GM18867 (cell line): ENCODE results near the gene RNU5D-1.

Experiments
- ATAC-seq: cut with Tn5 transposase; IDR thresholded peaks from one replicate; pipeline ENCODE4 v1.9.1; 2021; ENCODE audit warnings: mild to moderate bottlenecking, moderate library complexity; ENCODE audit not compliant: unreplicated experiment

RNU5D-1 gene

DNA sequence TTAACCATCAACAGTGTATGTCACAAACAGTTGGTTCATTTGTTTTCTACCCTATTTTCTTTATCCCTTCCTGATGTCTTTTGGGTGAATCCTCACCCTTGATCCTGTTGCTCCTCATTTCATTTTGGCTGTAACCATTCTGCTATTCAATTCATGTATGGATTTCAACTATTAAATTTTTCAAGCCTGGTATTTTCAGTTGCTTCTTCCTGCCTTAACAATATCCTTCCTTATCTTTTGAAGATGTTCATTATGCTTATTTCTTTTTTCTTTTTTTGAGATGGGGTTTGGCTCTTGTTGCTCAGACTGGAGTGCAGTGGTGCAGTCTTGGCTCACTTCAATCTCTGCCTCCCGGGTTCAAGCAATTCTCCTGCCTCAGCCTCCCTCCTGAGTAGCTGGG, 2.8 kb upstream of the RNU5D-1 start:
- no peak for ATAC-seq

DNA sequence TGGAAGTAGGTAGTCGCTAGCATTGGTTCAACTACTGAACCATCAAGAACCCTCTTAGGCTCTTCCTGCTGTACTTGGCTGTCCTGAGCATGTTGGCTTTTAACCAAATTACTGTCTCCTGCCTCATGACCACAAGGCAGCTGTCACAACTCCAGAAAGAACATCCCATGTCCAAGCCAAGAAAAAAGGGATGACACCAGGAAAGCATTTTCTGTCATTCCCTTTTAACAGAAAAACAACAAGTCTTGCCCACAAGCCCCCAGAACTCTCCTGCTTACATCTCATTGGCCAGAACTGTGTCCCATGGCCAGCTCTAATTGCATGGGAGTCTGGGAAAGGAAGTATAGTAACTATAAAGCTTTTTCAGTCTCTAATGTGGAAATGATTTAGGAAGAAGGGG, 2.4 kb upstream of the RNU5D-1 start:
- ATAC-seq: no peak

DNA sequence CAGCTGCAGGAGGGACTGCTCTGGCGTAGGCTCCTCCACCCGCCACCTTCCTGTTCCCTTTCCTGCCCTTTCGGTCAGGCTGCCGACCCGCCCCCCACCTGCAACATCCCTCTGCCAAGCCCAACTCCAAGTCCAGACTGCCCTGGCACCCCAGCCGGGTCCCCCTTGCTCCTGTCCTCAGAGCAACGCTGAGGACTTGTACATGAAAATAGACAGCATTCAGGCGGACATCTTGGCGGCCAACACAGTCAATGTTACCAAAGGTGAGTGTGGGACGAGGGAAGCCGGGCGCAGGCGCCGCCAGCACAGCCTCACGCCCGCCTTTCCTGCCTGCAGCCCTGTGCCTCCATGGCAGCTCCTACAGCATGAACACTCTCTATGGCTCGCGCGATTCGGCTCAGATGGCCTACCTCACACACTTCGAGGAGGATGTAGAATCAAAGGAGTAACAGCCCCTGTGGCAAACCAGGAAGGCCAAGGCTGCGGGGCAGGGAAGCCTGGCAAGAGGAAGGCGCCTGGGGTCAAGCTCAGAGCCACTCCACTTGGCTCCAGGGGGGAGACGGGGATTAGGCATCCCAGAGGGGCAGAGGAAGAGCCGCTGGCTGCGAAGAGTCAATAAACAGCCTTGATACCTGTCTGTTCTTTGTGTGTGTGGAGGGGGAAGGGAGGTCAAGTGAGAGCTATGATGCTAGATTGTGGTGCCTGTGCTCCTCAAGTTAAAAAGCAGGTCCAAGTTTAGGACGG, 5.8 kb downstream of the RNU5D-1 start:
- no peak for ATAC-seq

DNA sequence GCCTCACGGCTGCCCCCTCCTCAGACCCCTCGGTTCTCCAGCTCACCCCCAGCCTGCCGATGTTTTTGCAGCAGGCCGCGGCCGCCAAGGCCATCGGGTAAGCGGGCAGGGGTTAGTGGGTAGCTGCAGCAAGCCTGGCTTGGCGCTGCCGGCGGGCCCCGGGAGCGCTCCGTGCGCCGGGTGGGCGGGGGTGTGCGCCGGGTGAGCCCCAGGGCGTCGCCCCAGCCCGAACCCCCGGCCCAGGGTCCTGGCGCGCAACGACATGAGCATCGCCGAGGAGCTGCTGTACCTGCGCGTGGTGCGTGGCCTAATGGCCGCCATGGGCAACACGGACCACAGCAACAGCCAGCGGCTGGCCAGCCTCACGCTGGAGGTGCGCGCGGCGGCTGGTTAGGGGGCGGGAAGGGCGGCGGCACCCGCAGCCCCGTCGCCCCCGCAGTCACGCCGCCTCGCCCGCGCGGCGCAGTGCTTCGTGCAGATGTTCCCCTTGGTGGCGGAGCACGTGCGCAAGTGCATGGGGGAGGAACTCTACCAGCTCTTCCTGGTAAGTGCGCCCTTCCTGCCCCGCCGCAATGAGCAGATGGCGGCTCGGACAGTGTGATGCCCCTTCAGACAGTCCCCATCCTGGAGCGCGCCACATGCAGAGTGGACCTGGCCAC, 6.5 kb downstream of the RNU5D-1 start:
- ATAC-seq: no peak

DNA sequence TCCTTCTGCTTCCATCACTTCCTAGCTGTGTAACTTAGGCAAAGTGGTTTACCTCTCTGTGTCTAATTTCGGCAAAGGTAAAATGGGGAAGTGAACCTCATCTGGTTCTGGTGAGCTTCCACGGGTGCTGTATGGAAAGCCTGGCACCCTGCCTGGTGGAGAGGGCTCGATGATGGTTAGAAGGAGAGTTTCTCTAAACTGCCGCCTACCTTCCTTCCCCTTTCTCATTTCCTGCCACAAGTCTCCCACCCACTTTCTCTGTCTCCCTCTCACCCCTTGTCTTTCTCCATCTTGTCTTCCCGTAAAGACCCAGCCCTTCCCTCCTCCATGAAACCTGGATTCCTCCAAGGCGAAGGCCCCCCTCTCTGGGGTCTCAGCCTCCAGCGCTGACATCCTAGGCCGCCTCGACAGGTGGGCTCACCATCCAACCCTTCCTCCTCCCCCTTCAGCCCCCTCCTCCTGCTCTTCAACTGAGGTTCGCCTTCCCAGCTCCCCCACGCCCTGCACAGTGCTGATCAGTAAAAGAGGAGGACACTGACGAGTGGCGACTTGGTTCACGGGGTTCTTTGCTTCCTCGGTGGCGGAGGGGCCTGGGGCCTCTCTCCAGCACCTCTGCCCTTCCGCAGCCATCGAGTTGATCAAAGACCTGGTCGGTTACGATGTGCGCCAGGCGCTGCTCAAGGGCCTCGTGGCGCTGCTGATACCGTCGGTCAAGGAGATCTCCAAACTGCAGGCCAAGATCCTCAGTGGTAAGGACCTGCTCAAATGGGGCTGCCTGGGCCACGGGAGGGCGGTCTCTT, 7.3 kb downstream of the RNU5D-1 start:
- ATAC-seq: no peak

DNA sequence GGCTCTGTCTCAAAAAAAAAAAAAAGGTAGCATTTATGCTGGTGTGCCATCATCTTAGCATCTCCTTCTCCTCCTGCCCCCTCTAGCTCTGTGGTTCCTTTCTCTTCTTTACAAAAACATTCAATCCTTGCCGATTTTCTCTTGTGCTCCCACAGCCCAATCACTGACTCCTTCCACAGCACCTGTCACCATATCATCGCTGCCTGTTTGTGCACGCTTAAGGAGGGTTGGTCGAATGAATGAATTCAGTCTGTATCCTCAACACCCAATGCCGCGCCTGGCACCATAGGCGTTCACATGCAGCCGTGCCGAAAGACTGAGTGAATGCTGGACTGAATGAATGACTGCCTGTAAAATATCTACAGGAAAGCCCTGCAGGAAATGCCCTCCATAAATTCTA, 7.9 kb downstream of the RNU5D-1 start:
- no peak for ATAC-seq

DNA sequence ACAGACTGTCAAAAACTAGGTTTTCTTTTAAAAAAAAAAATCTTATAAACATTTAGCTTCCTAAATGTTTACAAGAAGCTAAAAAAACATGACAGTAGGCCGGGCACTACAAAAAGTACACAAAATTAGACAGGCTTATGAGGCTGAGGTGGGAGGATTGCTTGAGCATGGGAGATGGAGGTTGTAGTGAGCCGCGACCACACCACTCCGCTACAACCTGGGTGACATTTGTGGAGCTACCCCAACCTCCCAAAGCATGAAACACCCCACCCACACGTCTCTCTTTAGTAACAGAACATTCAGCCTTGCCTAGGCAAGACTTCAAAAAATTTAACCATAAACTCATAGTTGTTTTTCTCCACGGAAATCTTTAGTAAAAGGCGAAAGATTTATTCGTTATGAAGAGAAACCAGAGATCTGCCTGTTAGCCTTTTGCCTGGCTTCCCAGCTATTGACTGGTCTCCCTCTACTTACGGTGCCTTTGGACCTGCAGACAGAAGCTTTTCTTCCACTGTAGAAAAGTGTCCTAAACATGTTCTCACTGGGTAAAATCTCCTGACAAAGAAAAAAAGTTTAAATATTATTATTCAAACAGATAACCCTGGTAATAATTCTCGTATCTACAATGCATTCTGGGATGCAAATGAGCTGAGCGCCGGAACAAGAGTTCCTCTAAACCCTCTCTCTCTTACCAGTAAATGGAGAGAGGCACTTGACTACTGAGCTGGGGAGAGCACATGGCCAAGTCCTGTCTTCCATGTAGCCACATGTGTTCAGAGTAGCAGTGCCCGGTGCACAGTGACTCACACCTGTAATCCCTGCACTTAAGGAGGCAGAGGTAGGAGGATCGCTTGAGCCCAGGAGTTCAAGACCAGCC, 9.2 kb downstream of the RNU5D-1 start:
- peak; percentile 70 for ATAC-seq

DNA sequence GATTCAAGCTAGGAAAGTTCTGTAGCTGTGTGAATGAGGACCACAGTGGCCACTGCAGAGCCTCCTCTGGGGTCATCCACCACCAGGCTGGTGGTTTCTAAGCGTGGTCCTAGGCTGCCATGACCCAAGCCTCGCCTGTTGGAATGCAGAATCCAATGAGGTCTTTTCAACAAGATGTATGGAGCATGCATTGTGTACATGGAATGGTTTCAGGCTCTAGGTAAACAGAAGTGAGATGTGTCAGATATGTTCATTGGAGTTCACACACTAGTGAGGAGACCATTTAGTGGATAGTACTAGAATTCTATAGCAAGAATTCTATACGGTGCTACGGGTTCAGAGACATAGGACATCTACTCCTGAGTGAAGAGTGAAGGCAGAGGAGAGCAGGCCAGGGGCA, 10.7 kb downstream of the RNU5D-1 start:
- no peak for ATAC-seq

DNA sequence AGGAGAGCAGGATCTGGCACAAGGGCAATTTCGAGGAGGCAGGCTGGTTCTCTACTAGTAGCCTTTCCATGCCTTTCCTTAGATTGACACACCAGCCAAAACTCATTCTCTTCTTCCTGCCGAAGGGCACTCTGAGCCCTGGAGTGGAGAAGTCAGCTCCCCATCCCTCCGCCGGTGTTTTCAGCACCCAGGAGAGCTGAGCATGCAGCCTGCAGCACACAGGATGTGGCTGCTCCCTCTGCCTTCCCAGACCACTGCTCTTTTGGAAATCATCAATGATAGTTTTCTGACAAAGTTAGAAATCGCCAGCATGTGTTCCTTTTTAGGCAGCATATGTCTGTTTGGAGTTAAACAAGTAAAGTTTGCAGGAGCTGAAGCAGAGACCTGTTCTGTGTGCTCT, 11.7 kb downstream of the RNU5D-1 start:
- ATAC-seq: no peak

DNA sequence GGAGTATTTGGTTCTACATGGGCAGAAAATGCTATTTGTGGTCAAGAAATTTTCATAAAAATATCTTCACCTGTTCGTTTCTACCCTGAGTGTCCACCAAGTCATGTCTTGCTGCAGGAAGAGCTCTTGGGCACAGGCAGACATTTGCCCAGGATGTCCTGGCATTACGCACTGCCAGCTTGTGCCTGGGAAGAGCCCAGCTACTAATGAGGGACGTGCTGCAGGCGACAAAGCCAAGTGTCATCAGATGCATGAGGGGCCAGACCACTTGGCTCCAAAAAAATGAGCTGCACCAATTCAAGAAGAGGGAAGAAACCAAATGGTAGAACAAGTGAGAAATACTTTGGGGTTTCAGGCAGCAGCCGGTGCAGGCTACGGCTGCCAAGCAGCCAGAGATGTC, 12.9 kb downstream of the RNU5D-1 start:
- ATAC-seq: no peak

DNA sequence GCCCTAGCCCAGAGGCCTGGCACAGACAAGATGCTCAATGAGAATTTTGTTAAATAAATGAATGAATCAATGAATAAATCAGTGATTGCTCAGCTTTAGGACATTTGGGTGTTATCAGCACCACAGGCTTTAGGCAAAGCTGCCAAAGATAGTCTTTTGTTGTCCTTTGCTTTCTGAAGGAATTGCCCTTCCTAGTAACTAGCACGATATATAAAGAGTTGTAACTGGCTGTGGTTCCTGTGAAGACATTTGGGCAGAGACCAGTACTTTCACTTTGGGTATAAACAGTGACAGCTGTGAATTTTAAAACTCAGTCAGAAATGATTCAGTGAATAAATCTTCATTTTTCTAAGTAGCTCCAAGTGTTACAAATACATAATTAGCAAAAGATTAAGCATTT, 13.3 kb downstream of the RNU5D-1 start:
- ATAC-seq: no peak

DNA sequence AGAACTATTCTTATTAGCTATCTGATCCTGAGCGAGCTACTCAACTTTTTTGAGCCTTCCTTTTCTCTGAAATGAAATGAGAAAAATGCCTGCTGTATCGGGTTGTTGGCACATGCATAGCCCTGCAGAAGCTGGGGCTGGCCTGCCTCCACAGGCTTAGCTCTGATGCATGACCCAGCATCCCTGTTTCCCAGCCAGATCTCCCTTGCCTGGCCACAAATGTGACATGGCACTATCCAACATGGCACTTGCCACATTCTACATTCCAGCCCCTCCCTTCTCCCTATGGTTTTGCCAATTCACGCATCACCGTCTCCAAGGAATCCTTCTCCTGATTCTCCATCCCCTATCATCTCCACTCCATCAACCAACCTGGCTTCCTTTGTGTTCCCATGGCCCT, 13.8 kb downstream of the RNU5D-1 start:
- no peak for ATAC-seq

DNA sequence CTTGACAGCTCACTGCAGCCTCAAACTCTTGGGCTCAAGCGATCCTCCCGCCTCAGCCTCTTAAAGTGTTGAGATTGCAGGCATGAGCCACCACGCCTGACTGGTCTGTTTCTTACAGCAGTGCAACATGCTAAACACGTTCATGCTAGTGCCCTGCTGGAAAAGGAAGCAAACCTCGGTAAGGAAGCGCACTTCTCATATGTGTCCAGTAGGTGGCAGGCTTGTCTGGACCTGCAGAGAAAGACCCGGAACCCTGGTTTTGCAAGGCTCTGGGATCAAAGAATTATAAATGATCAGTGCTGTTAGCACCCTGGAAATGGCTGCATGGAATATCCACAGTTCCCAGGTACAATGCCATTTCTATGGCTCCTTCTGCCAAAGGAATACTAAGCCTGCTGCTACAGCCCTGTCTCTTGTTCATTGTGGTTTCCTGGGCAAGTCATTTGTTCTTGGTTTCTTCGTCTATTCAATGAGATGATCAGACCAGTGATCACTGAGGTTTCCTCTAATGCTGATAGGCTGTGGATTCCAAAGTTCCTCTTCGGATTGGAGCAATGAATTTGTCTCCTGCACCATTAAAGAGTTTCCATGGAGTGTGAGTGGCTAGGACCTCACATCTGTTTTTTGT, 15.9 kb downstream of the RNU5D-1 start:
- ATAC-seq: no peak

DNA sequence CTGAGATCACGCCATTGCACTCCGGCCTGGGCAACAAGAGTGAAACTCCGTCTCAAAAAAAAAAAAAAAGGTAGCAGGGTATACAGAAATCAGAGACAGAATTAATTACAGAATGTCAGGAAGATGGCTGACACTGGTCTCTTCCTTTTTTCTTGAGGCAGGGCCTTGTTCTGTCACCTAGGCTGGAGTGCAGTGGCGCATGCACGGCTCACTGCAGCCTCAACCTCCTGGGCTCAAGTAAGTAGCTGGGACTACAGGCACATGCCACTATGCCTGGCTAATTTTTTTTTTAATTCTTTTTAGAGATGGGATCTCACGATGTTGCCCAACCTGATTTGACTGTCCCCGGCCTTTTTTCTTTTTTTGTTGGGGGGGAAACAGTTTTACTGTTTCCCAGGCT, 16.4 kb downstream of the RNU5D-1 start:
- ATAC-seq: no peak

DNA sequence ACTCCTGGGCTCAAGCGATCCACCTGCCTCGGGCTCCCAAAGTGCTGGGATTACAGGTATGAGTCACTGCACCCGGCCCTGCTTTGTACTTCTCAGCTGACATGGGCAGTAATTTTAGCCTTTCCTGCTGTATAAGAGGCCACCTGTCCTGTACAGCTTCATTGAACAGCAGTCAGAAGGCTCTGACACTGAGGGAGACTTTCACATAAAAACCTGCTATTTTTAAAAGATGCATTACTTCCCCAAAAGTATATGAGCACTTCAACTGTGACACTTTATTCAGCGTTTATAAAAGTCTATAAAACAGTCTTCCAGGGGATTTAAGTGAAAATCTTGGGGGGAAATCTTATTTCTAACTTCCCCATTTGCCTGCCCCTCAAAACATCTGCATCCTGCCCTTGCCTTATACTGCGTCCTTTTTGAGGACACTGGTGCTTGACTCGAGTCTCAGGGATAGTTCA, 17.6 kb downstream of the RNU5D-1 start:
- ATAC-seq: no peak

DNA sequence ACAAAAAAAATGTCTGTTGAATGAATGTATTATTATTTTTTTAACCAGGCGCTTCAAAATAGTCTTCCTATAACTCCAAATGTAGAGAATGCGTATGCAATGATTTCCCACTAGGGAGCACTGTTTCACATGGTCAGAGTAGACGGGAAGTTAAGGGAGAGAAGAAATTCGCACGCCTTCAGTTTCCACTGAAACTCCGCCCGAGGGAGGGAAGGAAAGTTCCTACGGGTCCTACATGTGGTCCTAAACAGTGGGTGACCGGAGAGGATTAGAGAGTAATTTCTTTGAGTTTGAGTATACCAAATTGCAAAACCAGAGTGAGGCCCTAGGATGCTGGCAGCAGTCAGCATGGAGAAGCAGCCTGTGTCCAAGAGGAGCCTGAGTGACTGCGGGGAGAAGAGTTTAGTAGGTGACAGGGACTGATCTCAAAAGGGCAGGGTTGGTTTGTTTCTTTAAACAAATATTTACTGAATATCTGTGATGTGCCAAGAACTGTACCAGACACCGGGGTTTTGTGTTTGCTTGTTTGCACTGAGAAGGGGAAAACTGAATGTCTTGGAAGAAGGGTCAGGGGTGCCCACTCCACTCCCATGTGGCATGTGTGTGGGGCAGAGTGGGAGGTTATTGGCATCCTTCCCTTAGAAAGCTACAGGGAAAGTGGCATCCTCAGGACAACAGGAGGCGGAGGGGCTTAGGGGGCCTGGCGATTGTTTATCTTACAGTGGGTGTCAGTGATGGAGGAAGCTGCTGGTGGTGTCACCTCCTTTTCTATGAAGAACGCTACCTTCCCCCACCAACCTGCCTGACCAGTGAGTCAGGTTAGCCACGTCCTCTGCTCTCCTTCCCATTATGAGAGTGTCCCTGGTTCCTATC, 22.8 kb downstream of the RNU5D-1 start:
- no peak for ATAC-seq

DNA sequence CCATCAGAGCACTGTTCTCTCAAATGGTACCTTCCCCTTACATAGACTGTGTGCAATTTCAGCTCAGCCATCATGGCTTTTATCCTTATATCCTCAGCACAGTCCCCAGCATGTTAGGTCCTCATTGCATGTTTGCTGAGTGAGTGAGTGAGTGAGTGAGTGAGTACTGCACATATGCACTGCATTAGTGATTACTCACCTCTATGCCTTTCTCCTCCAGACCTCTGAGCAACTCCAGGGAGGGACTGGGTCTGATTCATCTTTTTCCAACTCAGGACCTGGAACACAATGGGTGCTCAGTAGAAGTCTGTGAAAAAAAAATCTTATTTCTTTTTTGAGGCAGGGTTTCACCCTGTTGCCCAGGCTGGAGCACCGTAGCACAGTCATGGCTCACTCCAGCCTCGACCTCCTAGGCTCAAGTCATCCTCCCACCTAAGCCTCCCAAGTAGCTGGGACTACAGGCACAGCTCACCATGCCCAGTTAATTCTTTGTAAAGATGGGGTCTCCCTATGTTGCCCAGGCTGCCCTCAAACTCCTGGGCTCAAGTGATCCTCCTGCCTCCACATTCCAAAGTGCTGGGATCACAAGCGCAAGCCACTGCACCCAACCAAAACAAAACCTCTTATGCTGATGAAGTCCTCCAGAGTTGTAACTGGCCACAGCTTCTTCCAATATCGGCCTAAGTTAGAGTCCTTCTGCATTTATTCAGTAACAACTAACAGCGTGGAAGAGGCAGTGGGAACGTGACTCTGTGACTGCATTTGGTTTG, 23.7 kb downstream of the RNU5D-1 start:
- ATAC-seq: no peak

DNA sequence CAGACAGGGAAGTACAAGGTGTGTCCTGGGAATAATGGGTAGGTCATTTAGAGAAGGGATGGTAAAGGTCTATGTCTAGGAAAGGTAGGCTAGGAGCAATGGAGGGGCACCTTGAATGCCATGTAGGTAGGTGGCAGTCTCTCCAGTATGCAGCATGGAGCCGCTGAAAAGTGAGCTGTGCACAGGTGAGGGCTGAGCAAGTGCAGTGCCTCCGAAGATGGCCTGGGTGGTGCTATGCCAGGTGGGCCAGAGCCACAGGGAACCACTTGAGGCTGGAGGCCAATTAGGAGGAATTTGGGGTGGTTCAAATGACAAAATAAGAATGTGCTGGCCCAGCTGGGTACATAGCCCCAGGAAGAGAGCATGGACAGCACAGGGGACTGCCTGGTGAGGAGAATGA, 25.0 kb downstream of the RNU5D-1 start:
- no peak for ATAC-seq

DNA sequence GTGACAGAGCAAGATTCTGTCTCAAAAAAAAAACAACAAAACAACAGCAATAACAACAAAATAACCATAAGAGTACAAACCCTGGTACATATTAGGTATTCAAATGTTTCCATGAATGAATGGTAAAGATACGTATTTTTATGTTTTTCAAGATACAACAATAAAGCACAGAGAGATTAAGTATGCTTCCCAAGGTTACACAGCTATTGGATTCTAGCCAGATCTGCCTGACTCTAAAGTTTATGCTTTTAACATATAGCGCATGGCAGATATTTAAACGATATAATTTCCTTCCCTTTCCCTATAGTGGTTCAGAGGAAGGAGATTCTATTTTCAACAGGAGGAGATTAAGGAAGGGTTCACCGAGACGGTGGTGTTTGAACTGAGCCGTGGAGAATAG, 25.5 kb downstream of the RNU5D-1 start:
- ATAC-seq: no peak
